Suppressor macrophage treated with lipopolysaccharide for 1 hour (primary cell): ENCODE data around the gene OSBPL9.
"Not testable (repeated sequence)": the region's sequence is repeated elsewhere in the genome, so short reads cannot be mapped to it uniquely, and the experiment has no call there.

ENCODE experiments used
- DNase-seq, 3 donors: peaks; one replicate each; pipeline ENCODE4 v3.0.0-alpha.2; 2020 to 2022

Gene OSBPL9

GRCh38 chr1:51639694-51640093, 22.8 kb downstream of the OSBPL9 start:
- DNase-seq = no peak

- no peak for DNase-seq
Measured at GRCh38 chr1:51641096-51641495, 24.2 kb downstream of the OSBPL9 start.

- no peak for DNase-seq
Measured at GRCh38 chr1:51642739-51643142, 25.8 kb downstream of the OSBPL9 start.

DNA sequence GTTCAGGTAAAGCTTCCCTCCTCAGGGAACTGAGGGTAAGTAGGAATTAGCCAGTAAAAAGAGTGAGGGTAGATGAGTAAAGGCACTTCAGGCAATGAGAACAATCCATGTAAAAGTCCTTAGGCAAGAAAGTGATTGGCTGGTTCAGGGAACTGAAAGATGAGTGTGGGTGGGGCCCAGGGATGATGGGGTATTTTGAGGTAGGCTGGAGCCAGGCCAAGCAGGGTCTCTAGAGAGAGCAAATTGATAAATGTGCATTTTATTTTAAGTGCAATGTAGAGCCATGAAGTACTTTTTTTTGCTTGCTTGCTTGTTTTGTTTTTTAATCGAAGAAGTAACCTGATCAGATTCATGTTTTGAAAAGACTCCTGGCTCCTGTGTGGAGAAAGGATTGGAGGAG, 26.5 kb downstream of the OSBPL9 start:
- no peak for DNase-seq

GRCh38 chr1:51644020-51644419, 27.1 kb downstream of the OSBPL9 start:
- DNase-seq = no peak

GRCh38 chr1:51644533-51645197, 27.8 kb downstream of the OSBPL9 start:
- DNase-seq = peak in 1 of 3 donors; percentile 10

GRCh38 chr1:51646592-51646991, 29.7 kb downstream of the OSBPL9 start:
- DNase-seq = not testable (repeated sequence)

DNA sequence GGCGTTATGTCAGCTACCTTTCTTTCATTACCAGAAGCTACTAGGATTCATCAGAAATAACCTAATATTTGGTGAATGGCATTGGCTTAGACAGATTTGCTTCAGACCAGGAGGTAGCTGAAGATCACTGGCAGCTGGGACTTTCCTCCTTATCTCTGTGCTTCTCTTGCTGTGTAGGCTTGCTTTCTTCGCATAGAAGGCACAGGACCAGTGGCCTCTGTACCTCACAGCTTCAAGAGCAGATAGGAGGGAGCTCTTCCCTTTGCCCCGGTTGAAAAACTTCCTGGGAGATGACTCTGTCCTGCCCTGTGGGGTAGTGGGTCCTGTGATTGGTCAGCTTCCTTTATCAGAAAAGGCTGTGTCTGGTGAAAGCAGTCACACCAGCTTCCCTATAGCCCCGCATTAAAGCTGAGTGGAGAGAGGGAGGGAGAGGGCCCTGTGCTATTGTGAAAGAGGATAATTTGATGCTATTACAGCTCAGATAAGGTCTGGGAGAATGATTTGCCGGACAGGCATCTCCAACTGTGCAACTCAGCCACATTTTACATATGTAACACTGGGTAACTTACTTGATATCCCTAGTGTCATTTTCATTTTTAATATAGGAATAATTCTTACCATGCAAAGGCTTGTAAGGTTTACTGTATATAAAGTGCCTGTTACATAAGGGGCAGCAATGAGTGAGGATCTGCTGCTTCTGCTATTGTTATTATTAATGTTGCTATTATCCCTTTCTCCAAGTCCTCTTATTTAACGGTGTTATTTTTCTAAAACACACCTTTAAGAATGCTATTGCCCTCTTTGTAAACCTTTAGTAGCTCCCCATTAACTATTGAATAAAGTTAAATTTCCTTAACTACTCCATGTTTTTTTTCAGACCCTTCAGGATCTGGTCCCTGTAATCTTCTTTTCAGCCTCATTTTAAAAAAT, 31.6 kb downstream of the OSBPL9 start:
- peak; percentile 60 to 73 (median 73) for DNase-seq

DNA sequence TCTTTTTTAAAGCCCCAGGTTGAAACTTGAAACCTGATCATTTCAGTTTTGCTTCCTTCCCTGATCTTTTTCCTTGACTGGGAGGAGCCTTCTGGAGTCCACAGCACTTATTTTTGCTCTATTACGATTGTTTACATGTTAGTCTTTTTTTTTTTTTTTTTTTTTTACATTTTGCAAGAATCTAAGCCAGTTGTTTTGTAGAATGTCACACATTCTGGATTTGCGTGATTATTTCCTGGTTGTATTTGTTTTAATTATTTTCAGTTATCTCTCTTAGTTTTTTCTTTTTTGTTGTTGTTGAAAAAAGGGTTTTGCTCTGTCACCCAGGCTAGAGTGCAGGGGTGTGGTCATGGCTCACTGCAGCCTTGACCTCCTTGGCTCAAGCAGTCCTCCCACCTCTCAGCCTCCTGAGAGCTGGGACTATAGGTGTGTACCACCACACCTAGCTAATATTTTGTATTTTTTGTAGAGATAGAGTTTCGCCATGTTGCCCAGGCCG, 32.8 kb downstream of the OSBPL9 start:
- no peak for DNase-seq

GRCh38 chr1:51650198-51650597, 33.3 kb downstream of the OSBPL9 start:
- DNase-seq = no peak

GRCh38 chr1:51651552-51651942, 34.7 kb downstream of the OSBPL9 start:
- DNase-seq = no peak

DNA sequence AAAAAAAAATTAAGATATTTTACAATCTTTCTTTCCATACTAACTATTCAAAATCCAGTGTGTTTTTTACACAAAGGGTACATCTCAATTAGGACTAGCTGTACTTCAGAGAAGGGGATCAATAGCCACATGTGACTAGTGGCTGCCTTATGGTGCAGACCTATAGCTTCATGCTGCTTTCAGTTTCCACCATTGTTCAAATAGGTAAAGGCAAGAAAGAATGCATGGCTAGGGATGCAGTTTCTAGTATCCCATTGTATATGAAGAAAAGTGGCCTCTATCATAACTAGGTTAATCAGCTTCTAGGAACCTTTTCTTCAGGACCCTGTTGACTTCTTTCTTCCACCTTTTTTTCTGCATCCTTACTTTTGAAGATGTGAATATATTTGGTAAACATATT, 35.7 kb downstream of the OSBPL9 start:
- DNase-seq = no peak

GRCh38 chr1:51653127-51653526, 36.2 kb downstream of the OSBPL9 start:
- DNase-seq = no peak

DNA sequence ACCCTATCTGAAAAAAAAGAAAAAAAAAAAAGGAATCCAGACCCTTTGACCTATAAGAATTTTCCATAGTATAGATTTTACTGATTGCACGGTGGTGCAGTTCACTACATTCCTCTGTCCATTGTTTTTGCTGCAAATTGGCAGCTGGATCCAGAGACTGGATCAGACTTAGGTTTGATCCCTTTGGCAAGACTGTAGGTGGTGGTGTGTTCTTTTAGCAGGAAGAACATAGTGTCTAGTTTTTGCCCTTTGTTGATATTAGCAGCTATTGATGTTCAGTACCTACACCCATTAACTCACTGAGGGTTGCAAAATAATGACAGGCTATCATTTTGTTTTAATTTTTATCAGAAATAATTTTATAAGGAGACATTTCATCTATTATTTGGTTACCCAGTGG, 37.1 kb downstream of the OSBPL9 start:
- no peak for DNase-seq

GRCh38 chr1:51656374-51656773, 39.5 kb downstream of the OSBPL9 start:
- DNase-seq = no peak

- no peak for DNase-seq
Measured at GRCh38 chr1:51660580-51660979, 43.7 kb downstream of the OSBPL9 start.

DNA sequence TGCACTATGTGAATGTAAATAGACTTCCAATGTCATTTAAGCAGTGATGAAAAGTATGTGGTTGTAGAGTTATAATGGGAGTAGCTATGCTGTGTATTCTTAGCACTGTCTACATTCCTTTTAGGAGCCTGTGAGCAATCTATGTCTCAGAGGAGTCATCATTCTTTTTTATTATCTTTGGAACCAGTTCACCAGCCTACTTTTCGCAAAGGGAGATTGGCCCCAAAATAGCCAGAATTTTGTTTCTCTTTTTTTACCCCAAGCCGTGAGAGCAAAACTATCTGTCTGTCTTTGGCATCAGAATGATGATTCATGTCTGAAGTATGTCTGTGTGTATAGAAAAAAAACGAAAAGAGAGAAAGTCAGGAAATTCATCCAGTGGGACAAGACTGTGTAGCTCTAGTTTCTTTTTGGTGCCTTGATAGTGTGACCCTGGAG, 44.2 kb downstream of the OSBPL9 start:
- DNase-seq = no peak

GRCh38 chr1:51663105-51663504, 46.2 kb downstream of the OSBPL9 start:
- DNase-seq = no peak

GRCh38 chr1:51663721-51664120, 46.8 kb downstream of the OSBPL9 start:
- DNase-seq = no peak

DNA sequence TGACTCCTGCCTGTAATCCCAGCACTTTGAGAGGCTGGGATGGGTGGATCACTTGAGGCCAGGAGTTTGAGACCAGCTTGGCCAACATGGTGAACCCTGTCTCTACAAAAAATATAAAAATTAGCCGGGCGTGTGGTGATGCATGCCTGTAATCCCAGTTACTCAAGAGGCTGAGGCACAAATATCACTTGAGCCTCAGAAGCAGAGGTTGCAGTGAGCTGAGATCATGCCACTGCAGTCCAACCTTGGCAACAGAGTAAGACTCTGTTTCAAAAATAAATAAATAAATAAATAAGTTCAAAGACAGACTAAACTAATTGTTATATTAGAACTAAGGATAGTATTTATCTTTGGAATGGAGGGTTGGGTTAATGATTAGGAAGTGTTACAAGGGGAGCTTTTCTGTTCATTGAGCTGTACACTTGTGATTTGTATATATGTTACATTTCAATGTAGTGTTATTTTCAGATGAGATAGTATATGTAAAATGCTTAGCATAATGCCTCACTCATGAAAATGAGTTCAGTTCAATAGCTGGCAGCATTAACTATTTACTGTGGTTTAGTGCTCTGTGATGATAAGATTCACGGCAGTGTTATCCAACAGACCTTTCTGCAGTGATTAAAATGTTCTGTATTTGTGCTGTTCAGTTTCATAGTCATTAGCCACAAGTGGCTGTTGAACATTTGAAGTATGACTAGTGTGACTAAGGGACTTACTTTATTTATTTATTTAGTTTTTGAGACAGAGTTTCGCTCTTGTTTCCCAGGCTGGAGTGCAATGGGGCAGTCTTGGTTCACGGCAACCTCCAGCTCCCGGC, 47.7 kb downstream of the OSBPL9 start:
- DNase-seq = no peak

DNA sequence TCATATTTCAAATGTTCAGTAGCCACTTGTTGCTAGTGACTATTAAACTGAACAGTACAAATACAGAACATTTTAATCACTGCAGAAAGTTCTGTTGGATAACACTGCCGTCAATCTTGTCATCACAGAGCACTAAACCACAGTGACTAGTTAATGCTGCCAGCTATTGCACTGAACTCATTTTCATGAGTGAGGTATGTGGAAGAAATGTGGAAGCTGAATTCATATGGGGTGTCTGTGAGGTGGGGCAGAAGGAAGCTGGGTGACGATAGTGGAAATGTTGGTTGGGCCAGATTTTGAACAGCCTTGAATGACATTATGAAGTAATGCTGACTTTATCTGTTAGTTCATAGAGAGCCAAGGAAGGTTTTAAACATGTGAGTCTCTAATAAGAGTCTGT, 49.6 kb downstream of the OSBPL9 start:
- DNase-seq = peak; percentile 50 to 70 (median 56)

- DNase-seq = no peak
Measured at GRCh38 chr1:51667561-51667960, 50.7 kb downstream of the OSBPL9 start.

GRCh38 chr1:51669272-51669671, 52.4 kb downstream of the OSBPL9 start:
- no peak for DNase-seq
